GM12878 (cell line): ENCODE results near the gene SCN8A. TPM values are rescaled to one million over a fixed set of nuclear protein-coding genes. Genes with fewer than 3 reads are reported as not detected.

Source experiments
- ATAC-seq: fragments of 200-7000 bp; cut with Tn5 transposase; 3 replicates; pipeline ENCODE4 v1.9.1; 2020; ENCODE audit warnings: mild to moderate bottlenecking, moderate library complexity
- BruUV-seq: library from RNA; stranded (reverse); fragments of 400-500 nt; replicated peaks from 2 replicates; lab custom pipeline; 2021; lab: Mats Ljungman, UMichigan
- CTCF ChIA-PET: fragments of 300-600 bp; sonication (Branson Sonifier 250); formaldehyde crosslinking; extraction: SDS; loops from one replicate; lab custom pipeline; 2021; ENCODE audit warnings: inconsistent platforms; lab: Yijun Ruan, JAX
- POLR2A ChIA-PET: fragments of 350-600 bp; formaldehyde crosslinking; extraction: SDS; loops from one replicate; lab custom pipeline; 2021; ENCODE audit warnings: inconsistent platforms; lab: Charles Lee
- RAD21 ChIA-PET: fragments of 300-600 bp; sonication (Branson Sonifier 250); formaldehyde crosslinking; loops from one replicate; lab custom pipeline; 2023; ENCODE audit warnings: antibody characterized with exemption; ENCODE audit not compliant: unreplicated experiment; lab: Charles Lee
- SMC1A ChIA-PET: fragments of 300-600 bp; sonication (Branson Sonifier 250); formaldehyde crosslinking; loops from one replicate; lab custom pipeline; 2023; ENCODE audit not compliant: unreplicated experiment, uncharacterized antibody; lab: Charles Lee
- DNase-seq: peaks from one replicate; pipeline ENCODE4 v3.0.0-alpha.2; 2011; ENCODE audit warnings: low read depth, low spot score
- FAIRE-seq: peaks from 3 replicates; lab custom pipeline; 2011; peaks lifted over from hg19 to GRCh38; lab: Jason Lieb, UNC
- H2AFZ ChIP-seq: 2 replicates; pipeline ENCODE4 v1.6.0; 2011; ENCODE audit warnings: low read depth, low read length, control low read depth; ENCODE audit not compliant: control insufficient read depth
- H3K27ac ChIP-seq: 2 replicates; pipeline ENCODE4 v1.5.1; 2011; ENCODE audit warnings: control low read depth; ENCODE audit not compliant: control insufficient read depth, insufficient read depth
- H3K27me3 ChIP-seq, 2 experiments: replicated peaks in 1 of 2; 2 replicates each; pipeline versions ENCODE4 v1.6.0 to v1.6.1; 2011; ENCODE audit warnings: low read length in 1 of 2; ENCODE audit not compliant: control insufficient read depth in 2 of 2, insufficient read depth in 2 of 2
- H3K36me3 ChIP-seq, 2 experiments: 2 replicates each; pipeline ENCODE4 v1.5.1; 2011; ENCODE audit warnings: low read length in 1 of 2; ENCODE audit not compliant: control insufficient read depth in 2 of 2, insufficient read depth in 2 of 2
- H3K4me1 ChIP-seq: 2 replicates; pipeline ENCODE4 v1.6.1; 2011; ENCODE audit warnings: mild to moderate bottlenecking, low read length, moderate library complexity, mixed read lengths; ENCODE audit not compliant: control insufficient read depth, insufficient read depth
- H3K4me2 ChIP-seq: 2 replicates; pipeline ENCODE4 v1.6.0; 2011; ENCODE audit warnings: control low read depth; ENCODE audit not compliant: control insufficient read depth, insufficient read depth
- H3K4me3 ChIP-seq: fragments of 200-600 bp; sonication (generic); 2 replicates; pipeline ENCODE4 v1.5.1; 2016
- H3K79me2 ChIP-seq: 2 replicates; pipeline ENCODE4 v1.6.0; 2011; ENCODE audit warnings: low read length; ENCODE audit not compliant: control insufficient read depth, insufficient read depth
- H3K9ac ChIP-seq: 2 replicates; pipeline ENCODE4 v1.8.0; 2011; ENCODE audit warnings: low read length, control low read depth, mixed read lengths; ENCODE audit not compliant: control insufficient read depth, insufficient read depth
- H3K9me3 ChIP-seq: replicated peaks from 3 replicates; pipeline ENCODE4 v1.5.1; 2011; ENCODE audit warnings: mild to moderate bottlenecking, low read length; ENCODE audit not compliant: control insufficient read depth, insufficient read depth
- H4K20me1 ChIP-seq: 2 replicates; pipeline ENCODE4 v1.6.0; 2011; ENCODE audit not compliant: control insufficient read depth, insufficient read depth
- BRCA1 ChIP-seq: IDR thresholded peaks from 2 replicates; pipeline ENCODE4 v1.6.1; 2011; ENCODE audit warnings: low read depth, low read length, improper control_type of control experiment
- CREB1 ChIP-seq: IDR thresholded peaks from 2 replicates; pipeline ENCODE4 v1.6.1; 2012; ENCODE audit warnings: low read depth, mild to moderate bottlenecking, inconsistent platforms
- MYC ChIP-seq: IDR thresholded peaks from 2 replicates; pipeline ENCODE4 v1.6.1; 2011; ENCODE audit warnings: mild to moderate bottlenecking, low read length, moderate library complexity, inconsistent platforms; ENCODE audit not compliant: insufficient read depth, insufficient replicate concordance, insufficient read length, severe bottlenecking
- NBN ChIP-seq: fragments of 450-650 bp; IDR thresholded peaks from 2 replicates; pipeline ENCODE4 v1.6.1; 2016
- SMC3 ChIP-seq: IDR thresholded peaks from 2 replicates; pipeline ENCODE4 v1.6.1; 2011; ENCODE audit warnings: low read length, improper control_type of control experiment, borderline replicate concordance
- SREBF2 ChIP-seq: IDR thresholded peaks from 2 replicates; pipeline ENCODE4 v1.6.1; 2012; ENCODE audit warnings: mild to moderate bottlenecking, low read length
- ZNF274 ChIP-seq: IDR thresholded peaks from one replicate; pipeline ENCODE4 v1.8.0; 2011; ENCODE audit not compliant: insufficient read length, insufficient read depth
- WGBS: methylation state at CpG from one replicate; pipeline ENCODE4 v1.1.6; 2016; ENCODE audit warnings: low lambda C conversion rate; ENCODE audit not compliant: insufficient replicate concordance, insufficient coverage; ENCODE audit errors: missing lambda C conversion rate; 5-methylcytosine and 5-hydroxymethylcytosine counted together
- in situ Hi-C: fragments of 300-500 bp; cut with MboI; formaldehyde crosslinking; loops from 9 replicates; pipeline ENCODE4 v1.14.3; 2018; ENCODE audit warnings: mixed read lengths
- intact Hi-C: fragments of 100-400 bp; cut with micrococcal nuclease; formaldehyde crosslinking; loops from one replicate; pipeline ENCODE4 v1.14.2; 2022; ENCODE audit not compliant: unreplicated experiment
- polyA plus RNA-seq, 11 experiments: library from polyadenylated mRNA; depleted of rRNA in 4 of 11; unstranded in 6 of 11; stranded (reverse) in 5 of 11; fragments of >200 nt; fragmentation: Nextera tagmentation in 4 of 11; fragmentation: Illumina TruSeq in 1 of 11; extraction: Ambion mirVana in 4 of 11; extraction: Trizol in 1 of 11; gene quantifications; 1 replicate in 1 of 11; 2 replicates in 10 of 11; pipeline versions ENCODE4 v1.2.1 to v1.2.3, GENCODE V29; 2011 to 2016; ENCODE audit warnings: inconsistent platforms in 2 of 11, missing spikeins in 2 of 11, low read depth in 1 of 11
- total RNA-seq, 4 experiments: library from RNA; depleted of rRNA in 3 of 4; stranded (reverse); fragments of >200 nt in 3 of 4; fragmentation: Illumina TruSeq in 1 of 4; extraction: Trizol in 1 of 4; gene quantifications; 2 replicates each; pipeline versions ENCODE4 v1.2.1 to v1.2.3, GENCODE V29; 2013 to 2021
- TF ChIP-seq, protein P1 (sequence below): IDR thresholded peaks from 2 replicates; pipeline ENCODE4 v1.6.1; 2011; ENCODE audit warnings: borderline replicate concordance, low read depth, mild to moderate bottlenecking, moderate library complexity, low read length; ENCODE audit not compliant: insufficient read depth, poor library complexity, severe bottlenecking

The SCN8A gene
- total and polyA plus RNA-seq, 10 of the 15 experiments (the other 5 are each of a cell fraction or from before 2014, with no cell fraction given) = 0.02 to 0.23 (median 0.06) TPM; not detected in 2

DNA sequence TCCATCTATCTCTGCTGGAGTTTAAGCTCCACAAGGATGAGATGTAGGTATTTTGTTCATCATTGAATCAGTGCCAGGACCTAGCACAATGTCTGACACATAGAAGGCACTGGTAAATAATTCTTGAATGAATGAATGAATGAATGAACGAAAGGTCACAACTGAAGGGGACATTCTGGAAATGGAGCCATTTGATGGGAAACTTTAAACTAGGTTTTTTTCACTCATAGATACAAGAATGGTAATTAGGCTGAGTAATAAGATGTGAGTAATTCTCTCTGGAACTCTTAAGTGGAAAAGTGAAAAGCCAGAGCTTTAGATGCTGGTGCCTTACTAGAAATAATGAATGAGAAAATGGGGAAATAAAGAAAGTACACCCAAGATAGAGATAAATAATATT is 44.3 kb downstream of the SCN8A start:
- ATAC-seq = no peak
- H3K4me2 ChIP-seq = no peak overlapping the region
- H3K79me2 ChIP-seq = no peaks in the 10 kb centered on the region
- H3K27me3 ChIP-seq = no peaks in the 10 kb centered on the region
- BruUV-seq = no TSS peak
- no peak overlapping the region for H3K27ac ChIP-seq
- POLR2A ChIA-PET = no interaction called here
- H3K4me3 ChIP-seq = no peak overlapping the region
- H3K9ac ChIP-seq = no peak overlapping the region
- intact Hi-C loops (no loop called here), in situ Hi-C loops (no loop called here)
- RAD21 ChIA-PET = no interaction called here
- SMC1A ChIA-PET = no interaction called here
- no peak overlapping the region for H2AFZ ChIP-seq
- no peak for TF ChIP-seq SREBF2
- no peak for TF ChIP-seq MYC
- TF ChIP-seq ZNF274 = no peak
- TF ChIP-seq NBN = no peak
- TF ChIP-seq BRCA1 = no peak
- TF ChIP-seq, protein P1, sequence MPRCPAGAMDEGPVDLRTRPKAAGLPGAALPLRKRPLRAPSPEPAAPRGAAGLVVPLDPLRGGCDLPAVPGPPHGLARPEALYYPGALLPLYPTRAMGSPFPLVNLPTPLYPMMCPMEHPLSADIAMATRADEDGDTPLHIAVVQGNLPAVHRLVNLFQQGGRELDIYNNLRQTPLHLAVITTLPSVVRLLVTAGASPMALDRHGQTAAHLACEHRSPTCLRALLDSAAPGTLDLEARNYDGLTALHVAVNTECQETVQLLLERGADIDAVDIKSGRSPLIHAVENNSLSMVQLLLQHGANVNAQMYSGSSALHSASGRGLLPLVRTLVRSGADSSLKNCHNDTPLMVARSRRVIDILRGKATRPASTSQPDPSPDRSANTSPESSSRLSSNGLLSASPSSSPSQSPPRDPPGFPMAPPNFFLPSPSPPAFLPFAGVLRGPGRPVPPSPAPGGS = no peak
- no peak for TF ChIP-seq SMC3
- TF ChIP-seq CREB1 = no peak
- H4K20me1 ChIP-seq = no peaks in the 10 kb centered on the region
- no peaks in the 10 kb centered on the region for H3K9me3 ChIP-seq
- H3K4me1 ChIP-seq = no peaks in the 10 kb centered on the region
- CTCF ChIA-PET = no interaction called here
- H3K36me3 ChIP-seq = no peaks in the 10 kb centered on the region
- WGBS = 0% methylated on average over 1 of the region's 1 CpG
- FAIRE-seq = no peak
- no peak for DNase-seq
